ENCODE data around the gene RNF152. TPM values are rescaled to one million over a fixed set of nuclear protein-coding genes. Genes with fewer than 3 reads are reported as not detected.

RNF152 gene
- total RNA-seq, 1 experiment from 2014 or later: 2.0 TPM

- ChIA-PET CTCF (no interaction called here), POLR2A (ENCODE audit: unreplicated experiment) (no interaction called here)
- H3F3A ChIP-seq (ENCODE audit: low read length, unreplicated experiment): no peaks in the 10 kb centered on the region
- H3K4me3 ChIP-seq (ENCODE audit: low read length): no peak overlapping the region
- intact Hi-C loops (cut with micrococcal nuclease): no loop called here
- no peaks in the 10 kb centered on the region for H3K79me2 ChIP-seq (ENCODE audit: low read length)
- no peaks in the 10 kb centered on the region for H3K9me2 ChIP-seq (replicated peaks; ENCODE audit: low read length)
- DNase-seq (no peak), ATAC-seq (no peak)
- H3K27me3 ChIP-seq (ENCODE audit: low read length): 0 out of 2 replicates have a peak, but pooled peaks cover 2% of the 10 kb centered on the region
- H3K27ac ChIP-seq (ENCODE audit: low read length): no peak overlapping the region
- no peak overlapping the region for H3K4me2 ChIP-seq (ENCODE audit: low read length)
- no peaks in the 10 kb centered on the region for H3K4me1 ChIP-seq (ENCODE audit: insufficient read depth, low read length)
- H3K36me3 ChIP-seq (ENCODE audit: low read depth, low read length): no peaks in the 10 kb centered on the region
- H2AFZ ChIP-seq (ENCODE audit: low read length): no peak overlapping the region
- TF ChIP-seq EZH2phosphoT487 (IDR thresholded peaks at IDR 0.05; ENCODE audit: borderline replicate concordance, low read length) (no peak), CTCF (conservative IDR thresholded peaks at IDR 0.05; ENCODE audit: low read depth, low read length) (no peak), EZH2 (IDR thresholded peaks at IDR 0.05; ENCODE audit: low read length, unreplicated experiment) (no peak)
- H4K20me1 ChIP-seq (ENCODE audit: low read length): no peaks in the 10 kb centered on the region
- H3K9me3 ChIP-seq (ENCODE audit: low read length): no peaks in the 10 kb centered on the region
- no TSS peak for BruUV-seq (replicated peaks)
- H3K9ac ChIP-seq (ENCODE audit: low read length): no peak overlapping the region
Observed at GRCh38 chr18:61842146-61842545, 50.7 kb downstream of the RNF152 start.

GRCh38 chr18:61841706-61842105 is 51.1 kb downstream of the RNF152 start:
- Histone ChIP-seq H3K9ac (ENCODE audit: low read length) (no peak overlapping the region), H4K20me1 (ENCODE audit: low read length) (no peaks in the 10 kb centered on the region), H3K27ac (ENCODE audit: low read length) (no peak overlapping the region), H3K27me3 (ENCODE audit: low read length) (0 out of 2 replicates have a peak, but pooled peaks cover 2% of the 10 kb centered on the region), H3F3A (ENCODE audit: low read length, unreplicated experiment) (no peaks in the 10 kb centered on the region), H3K4me2 (ENCODE audit: low read length) (no peak overlapping the region), H2AFZ (ENCODE audit: low read length) (no peak overlapping the region), H3K36me3 (ENCODE audit: low read depth, low read length) (no peaks in the 10 kb centered on the region), H3K79me2 (ENCODE audit: low read length) (no peaks in the 10 kb centered on the region), H3K4me3 (ENCODE audit: low read length) (no peak overlapping the region), H3K9me2 (replicated peaks; ENCODE audit: low read length) (no peaks in the 10 kb centered on the region), H3K9me3 (ENCODE audit: low read length) (no peaks in the 10 kb centered on the region), H3K4me1 (ENCODE audit: insufficient read depth, low read length) (no peaks in the 10 kb centered on the region)
- no peak for DNase-seq
- POLR2A ChIA-PET (ENCODE audit: unreplicated experiment): no interaction called here
- TF ChIP-seq EZH2phosphoT487 (IDR thresholded peaks at IDR 0.05; ENCODE audit: borderline replicate concordance, low read length): no peak
- no peak for TF ChIP-seq EZH2 (IDR thresholded peaks at IDR 0.05; ENCODE audit: low read length, unreplicated experiment)
- TF ChIP-seq CTCF (conservative IDR thresholded peaks at IDR 0.05; ENCODE audit: low read depth, low read length): no peak
- intact Hi-C loops (cut with micrococcal nuclease): no loop called here
- no TSS peak for BruUV-seq (replicated peaks)
- CTCF ChIA-PET: no interaction called here
- no peak for ATAC-seq

- Histone ChIP-seq H3K4me2 (ENCODE audit: low read length) (no peak overlapping the region), H3K4me1 (ENCODE audit: insufficient read depth, low read length) (no peaks in the 10 kb centered on the region), H3F3A (ENCODE audit: low read length, unreplicated experiment) (no peaks in the 10 kb centered on the region), H3K4me3 (ENCODE audit: low read length) (no peak overlapping the region), H3K79me2 (ENCODE audit: low read length) (no peaks in the 10 kb centered on the region), H3K27ac (ENCODE audit: low read length) (no peak overlapping the region), H3K9me3 (ENCODE audit: low read length) (no peaks in the 10 kb centered on the region), H3K9ac (ENCODE audit: low read length) (no peak overlapping the region), H2AFZ (ENCODE audit: low read length) (no peak overlapping the region), H3K9me2 (replicated peaks; ENCODE audit: low read length) (no peaks in the 10 kb centered on the region), H3K27me3 (ENCODE audit: low read length) (0 out of 2 replicates have a peak, but pooled peaks cover 2% of the 10 kb centered on the region), H3K36me3 (ENCODE audit: low read depth, low read length) (no peaks in the 10 kb centered on the region), H4K20me1 (ENCODE audit: low read length) (no peaks in the 10 kb centered on the region)
- CTCF ChIA-PET: no interaction called here
- ATAC-seq (no peak), DNase-seq (no peak)
- POLR2A ChIA-PET (ENCODE audit: unreplicated experiment): no interaction called here
- TF ChIP-seq EZH2 (IDR thresholded peaks at IDR 0.05; ENCODE audit: low read length, unreplicated experiment) (no peak), EZH2phosphoT487 (IDR thresholded peaks at IDR 0.05; ENCODE audit: borderline replicate concordance, low read length) (no peak), CTCF (conservative IDR thresholded peaks at IDR 0.05; ENCODE audit: low read depth, low read length) (no peak)
- no TSS peak for BruUV-seq (replicated peaks)
- intact Hi-C loops (cut with micrococcal nuclease): no loop called here
Observed at GRCh38 chr18:61840324-61840723, 52.5 kb downstream of the RNF152 start.

Measured in PC-3 (cell line).